AG10803 (cell line): ENCODE data around the gene NDOR1.

Experiments
- DNase-seq: peaks from one replicate; pipeline ENCODE4 v3.0.0; 2010; ENCODE audit warnings: low read depth
- H3K4me3 ChIP-seq: 2 replicates; pipeline ENCODE4 v1.5.1; 2011; ENCODE audit warnings: mild to moderate bottlenecking, low read length, control low read depth
- TF ChIP-seq, protein P1 (sequence below): conservative IDR thresholded peaks from 2 replicates; pipeline ENCODE4 v1.5.1; 2011; ENCODE audit warnings: mild to moderate bottlenecking, low read length, control low read depth, inconsistent platforms

NDOR1 gene

DNA sequence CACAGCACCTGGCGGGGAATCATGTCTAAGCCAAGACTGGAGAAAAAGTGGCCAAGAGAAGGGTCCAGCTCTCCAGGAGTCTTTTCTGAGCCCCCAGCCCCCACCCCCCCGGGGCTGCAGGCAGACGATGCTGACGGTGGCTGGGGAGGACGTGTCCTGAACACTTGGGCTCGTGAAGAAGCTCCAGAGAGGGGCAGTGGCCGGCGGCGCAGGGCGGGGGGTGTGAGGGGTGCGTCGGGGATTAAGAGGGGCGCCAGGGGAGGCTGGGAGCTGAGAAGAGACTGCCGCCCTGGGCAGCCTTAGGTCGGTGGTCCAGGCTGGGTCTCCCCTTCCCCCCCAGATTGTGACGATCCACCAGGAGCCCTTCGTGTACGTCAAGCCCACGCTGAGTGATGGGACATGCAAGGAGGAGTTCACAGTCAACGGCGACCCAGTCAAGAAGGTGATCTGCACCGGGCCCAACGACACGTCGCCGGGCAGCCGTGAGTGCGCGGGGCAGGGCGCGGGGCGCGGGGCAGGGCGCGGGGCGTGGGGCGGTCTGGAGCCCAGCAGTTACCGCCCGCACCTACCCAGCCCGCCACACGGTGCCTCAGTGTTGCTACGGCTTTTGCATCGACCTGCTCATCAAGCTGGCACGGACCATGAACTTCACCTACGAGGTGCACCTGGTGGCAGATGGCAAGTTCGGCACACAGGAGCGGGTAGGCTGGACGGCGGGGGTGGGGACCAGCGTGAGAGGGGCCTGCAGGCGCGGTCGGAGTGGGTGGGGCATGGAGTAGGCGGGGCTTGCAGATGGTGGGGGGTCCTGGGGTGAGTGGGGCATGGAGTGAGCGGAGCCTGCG lies 44.6 kb upstream of the NDOR1 start:
- H3K4me3 ChIP-seq: no peak overlapping the region
- TF ChIP-seq, protein P1, sequence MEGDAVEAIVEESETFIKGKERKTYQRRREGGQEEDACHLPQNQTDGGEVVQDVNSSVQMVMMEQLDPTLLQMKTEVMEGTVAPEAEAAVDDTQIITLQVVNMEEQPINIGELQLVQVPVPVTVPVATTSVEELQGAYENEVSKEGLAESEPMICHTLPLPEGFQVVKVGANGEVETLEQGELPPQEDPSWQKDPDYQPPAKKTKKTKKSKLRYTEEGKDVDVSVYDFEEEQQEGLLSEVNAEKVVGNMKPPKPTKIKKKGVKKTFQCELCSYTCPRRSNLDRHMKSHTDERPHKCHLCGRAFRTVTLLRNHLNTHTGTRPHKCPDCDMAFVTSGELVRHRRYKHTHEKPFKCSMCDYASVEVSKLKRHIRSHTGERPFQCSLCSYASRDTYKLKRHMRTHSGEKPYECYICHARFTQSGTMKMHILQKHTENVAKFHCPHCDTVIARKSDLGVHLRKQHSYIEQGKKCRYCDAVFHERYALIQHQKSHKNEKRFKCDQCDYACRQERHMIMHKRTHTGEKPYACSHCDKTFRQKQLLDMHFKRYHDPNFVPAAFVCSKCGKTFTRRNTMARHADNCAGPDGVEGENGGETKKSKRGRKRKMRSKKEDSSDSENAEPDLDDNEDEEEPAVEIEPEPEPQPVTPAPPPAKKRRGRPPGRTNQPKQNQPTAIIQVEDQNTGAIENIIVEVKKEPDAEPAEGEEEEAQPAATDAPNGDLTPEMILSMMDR: no peak
- no peak for DNase-seq

DNA sequence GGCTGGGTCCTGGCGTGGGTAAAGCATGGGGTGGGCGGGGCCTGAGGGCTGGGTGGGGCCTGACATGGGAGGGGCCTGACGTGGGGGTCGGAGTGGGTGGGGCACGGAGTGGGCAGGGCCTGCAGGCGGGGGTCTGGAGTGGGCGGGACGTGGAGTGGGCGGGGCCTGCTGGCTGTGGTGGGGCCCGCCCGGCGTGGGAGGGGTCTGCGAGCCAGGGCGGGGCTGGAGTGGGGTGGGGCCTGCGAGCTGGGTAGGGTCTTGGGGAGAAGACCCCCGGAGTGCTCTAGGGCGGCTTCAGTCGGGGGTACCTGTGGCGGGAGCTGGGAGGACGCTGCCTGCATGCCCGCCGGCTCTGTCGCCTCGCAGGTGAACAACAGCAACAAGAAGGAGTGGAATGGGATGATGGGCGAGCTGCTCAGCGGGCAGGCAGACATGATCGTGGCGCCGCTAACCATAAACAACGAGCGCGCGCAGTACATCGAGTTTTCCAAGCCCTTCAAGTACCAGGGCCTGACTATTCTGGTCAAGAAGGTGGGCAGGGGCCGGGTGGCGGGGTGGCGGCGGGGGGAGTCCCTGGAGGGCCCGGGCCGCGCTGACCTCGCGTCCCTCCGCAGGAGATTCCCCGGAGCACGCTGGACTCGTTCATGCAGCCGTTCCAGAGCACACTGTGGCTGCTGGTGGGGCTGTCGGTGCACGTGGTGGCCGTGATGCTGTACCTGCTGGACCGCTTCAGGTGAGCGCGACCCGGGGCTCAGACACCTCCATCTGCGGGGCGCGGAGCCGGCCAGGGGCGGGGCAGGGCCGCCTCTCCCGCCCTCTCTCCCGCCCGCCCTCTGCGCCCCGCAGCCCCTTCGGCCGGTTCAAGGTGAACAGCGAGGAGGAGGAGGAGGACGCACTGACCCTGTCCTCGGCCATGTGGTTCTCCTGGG lies 43.7 kb upstream of the NDOR1 start:
- DNase-seq: no peak
- no peak overlapping the region for H3K4me3 ChIP-seq
- TF ChIP-seq, protein P1: no peak

GRCh38 chr9:137162505-137163364 lies 42.8 kb upstream of the NDOR1 start:
- TF ChIP-seq, protein P1: no peak
- no peak for DNase-seq
- H3K4me3 ChIP-seq: 0 out of 2 replicates have a peak overlapping the region, but pooled peaks have one; percentile 17

DNA sequence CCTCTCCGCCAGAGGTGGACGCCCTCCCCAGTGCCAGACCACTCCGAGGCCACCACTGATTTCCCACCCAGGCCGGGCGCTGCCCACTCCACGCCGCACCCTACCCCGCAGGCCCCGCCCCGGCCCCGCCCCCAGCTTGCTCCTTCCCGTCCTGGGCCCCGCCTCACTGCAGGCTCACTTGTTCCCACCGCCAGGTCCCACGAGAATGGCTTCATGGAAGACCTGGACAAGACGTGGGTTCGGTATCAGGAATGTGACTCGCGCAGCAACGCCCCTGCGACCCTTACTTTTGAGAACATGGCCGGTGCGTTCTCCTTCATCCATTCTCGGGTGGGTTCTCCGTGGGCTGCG lies 42.2 kb upstream of the NDOR1 start:
- H3K4me3 ChIP-seq: 0 out of 2 replicates have a peak overlapping the region, but pooled peaks have one; percentile 17
- no peak for DNase-seq
- TF ChIP-seq, protein P1: no peak

GRCh38 chr9:137163805-137164204 lies 41.7 kb upstream of the NDOR1 start:
- TF ChIP-seq, protein P1: no peak
- no peak overlapping the region for H3K4me3 ChIP-seq
- no peak for DNase-seq

DNA sequence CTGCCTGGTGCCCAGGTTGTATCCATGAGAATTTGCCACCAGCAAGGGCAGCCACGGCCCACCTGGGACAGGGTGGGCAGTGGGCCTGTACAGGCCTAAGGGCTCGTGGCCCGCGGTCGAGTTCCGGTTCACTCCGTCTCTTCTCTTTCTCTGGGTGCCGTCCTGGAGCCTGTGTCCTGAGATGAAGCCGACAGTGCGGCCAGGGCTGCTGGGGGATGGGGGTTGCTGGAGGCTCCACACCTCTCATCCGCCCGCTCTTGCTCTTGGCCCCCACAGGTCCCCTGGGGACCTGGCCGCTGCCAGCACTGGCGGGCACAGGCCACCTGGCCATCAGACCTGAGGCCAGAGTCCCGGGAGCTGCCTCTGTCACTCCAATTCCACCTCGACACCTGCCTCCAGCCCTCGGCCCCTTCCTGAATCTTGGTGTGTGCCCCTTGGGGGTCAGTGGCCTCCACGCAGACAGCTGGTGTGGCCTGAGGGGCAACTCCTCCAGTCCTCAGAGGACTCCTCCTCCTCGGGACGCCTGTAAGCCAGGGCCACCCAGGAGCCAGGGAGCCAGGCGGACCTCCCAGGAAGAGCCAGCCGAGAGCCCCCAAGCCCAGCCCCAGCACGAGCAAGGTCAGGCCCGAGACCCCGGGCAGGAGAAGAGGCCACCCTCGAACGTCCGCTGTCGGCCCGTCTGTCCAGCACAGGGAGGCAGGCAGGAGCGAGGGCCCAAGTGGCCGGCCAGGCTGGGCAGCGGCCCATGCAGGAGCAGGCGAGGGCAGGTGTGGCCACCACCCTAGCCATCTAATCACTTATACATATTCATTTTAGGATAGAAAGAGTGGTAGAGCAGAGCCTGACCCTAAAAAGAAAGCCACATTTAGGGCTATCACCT lies 40.9 kb upstream of the NDOR1 start:
- TF ChIP-seq, protein P1: no peak
- no peak overlapping the region for H3K4me3 ChIP-seq
- DNase-seq: no peak
